NCI-H2196 (cell line): ENCODE results near the gene ME1.
"Not testable (repeated sequence)": the region's sequence is repeated elsewhere in the genome, so short reads cannot be mapped to it uniquely, and the experiment has no call there.

ENCODE experiments used
- DNase-seq: peaks from one replicate; lab custom pipeline; 2025; ENCODE audit not compliant: unreplicated experiment; lab: John Stamatoyannopoulos, UW

The ME1 gene

GRCh38 chr6:83430611-83431544 is at the start of gene ME1:
ME1 (minus strand) TSS chr6:83431051; CDS start chr6:83430954, 97 bp downstream.
- DNase-seq = no peak

GRCh38 chr6:83480470-83480869 is 49.6 kb upstream of the ME1 start:
- no peak for DNase-seq

- no peak for DNase-seq
Measured at GRCh38 chr6:83479389-83479788, 48.5 kb upstream of the ME1 start.

DNA sequence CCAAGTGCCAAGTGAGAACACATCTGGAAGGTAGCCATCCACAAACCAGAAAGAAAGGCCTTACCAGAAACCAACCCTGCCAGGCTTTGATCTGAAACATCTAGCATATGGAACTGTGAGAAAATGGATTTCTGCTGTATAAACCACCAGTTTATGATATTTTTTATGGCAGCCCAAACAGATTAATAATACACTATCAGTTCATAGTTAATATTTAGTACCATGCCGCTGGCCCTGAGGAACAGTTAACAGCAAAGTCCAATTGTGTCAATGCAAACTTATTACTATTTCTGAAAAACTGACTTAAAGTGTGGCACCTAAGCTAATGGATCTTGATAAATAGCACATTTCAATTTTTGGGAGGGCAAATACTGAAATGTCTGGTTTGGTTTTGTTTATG is 46.1 kb upstream of the ME1 start:
- no peak for DNase-seq

GRCh38 chr6:83474309-83474708 is 43.5 kb upstream of the ME1 start:
- no peak for DNase-seq

- no peak for DNase-seq
Measured at GRCh38 chr6:83472767-83473166, 41.9 kb upstream of the ME1 start.

DNA sequence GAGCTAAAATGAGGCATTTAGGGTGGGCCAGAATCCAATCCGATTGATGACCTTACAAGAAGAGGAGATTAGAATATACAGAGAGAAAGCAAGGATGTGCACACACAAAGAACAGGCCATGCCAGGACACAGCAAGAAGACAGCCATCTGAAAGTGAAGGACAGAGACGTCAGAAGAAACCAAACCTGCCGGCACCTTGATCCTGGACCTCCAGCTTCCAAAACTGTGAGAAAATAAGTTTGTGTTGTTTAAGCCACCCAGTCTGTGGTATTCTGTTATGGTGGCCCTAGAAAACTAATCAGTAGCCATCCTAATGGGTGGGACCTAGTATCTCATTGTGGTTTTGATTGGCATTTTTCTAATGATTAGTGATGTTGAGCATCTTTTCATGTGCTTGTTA is 39.7 kb upstream of the ME1 start:
- no peak for DNase-seq

- no peak for DNase-seq
Measured at GRCh38 chr6:83470001-83470400, 39.1 kb upstream of the ME1 start.

DNA sequence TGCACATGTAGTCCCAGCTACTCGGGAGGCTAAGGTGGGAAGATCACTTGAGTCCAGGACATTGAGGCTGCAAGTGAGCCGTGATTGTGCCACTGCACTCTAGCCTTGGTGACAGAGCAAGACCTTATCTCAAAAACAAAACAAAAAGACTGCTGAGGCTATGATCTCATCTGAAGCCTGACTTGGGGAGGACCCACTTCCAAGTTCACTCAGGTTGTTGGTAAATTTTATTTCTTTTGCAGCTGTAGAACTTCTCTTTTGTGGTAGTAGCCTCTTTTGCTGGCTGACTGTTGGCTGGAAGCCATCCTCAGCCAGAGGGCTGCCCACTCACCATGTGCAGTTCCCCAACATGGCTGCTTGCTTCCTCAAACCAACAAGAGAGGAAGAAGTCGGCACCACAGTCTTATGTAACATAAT is 36.8 kb upstream of the ME1 start:
- DNase-seq = no peak

DNA sequence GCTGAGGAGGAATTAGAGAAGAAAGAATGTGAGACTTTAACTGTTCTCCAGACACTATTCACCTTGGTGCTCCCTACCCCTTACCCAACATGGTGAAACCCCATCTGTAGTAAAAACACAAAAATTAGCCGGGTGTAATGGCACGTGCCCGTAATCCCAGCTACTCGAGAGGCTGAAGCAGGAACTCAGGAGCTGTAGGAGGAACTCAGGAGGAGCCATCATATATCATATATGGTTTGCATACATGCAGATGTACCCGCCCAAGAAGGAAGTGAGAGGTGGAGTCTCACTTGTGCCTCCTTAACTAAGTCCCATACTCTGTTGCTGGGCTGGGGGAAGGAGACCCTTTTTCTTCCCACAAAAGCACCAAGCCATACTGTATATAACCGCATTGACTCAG is 35.5 kb upstream of the ME1 start:
- no peak for DNase-seq

- no peak for DNase-seq
Measured at GRCh38 chr6:83464381-83465140, 33.7 kb upstream of the ME1 start.

GRCh38 chr6:83463886-83464285 is 33.0 kb upstream of the ME1 start:
- no peak for DNase-seq

DNA sequence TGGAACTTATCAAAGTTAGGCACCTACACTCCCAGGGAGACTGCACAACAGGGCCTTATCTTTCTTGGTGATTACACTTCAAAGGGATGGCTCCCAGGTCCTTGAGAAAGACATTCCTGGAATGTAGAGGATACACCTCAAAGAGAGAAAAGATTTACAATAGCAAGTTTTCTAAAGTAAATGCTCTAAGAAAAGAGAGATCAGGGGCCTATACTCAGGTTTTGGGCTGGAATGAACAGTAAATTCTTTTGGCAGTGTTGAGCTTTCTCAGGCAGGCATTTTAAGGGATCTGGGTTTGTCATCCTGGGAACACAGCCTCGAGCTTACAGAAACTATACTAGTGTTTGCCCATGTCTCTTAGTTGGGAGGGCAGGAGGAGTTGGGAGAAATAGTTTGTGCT is 31.7 kb upstream of the ME1 start:
- DNase-seq = no peak

DNA sequence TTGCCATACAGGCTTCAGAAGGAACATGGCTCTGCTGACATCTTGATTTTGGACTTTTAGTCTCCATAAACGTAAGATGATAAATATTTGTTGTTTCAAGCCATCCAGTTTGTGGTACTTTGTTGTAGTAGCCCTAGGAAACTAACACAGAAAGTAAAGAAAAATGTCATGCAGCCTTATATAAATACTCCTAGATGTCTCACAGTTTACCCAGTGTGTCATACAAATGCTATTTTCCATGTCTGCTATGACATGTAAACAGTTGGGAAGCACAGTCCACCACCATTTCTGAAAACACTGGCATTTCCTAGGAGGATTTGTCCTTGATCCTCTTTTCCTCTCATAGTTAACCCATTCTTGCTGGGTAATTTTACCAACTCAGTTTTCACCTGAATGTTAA is 30.6 kb upstream of the ME1 start:
- no peak for DNase-seq

- DNase-seq = no peak
Measured at GRCh38 chr6:83459663-83460062, 28.8 kb upstream of the ME1 start.

- not testable (repeated sequence) for DNase-seq
Measured at GRCh38 chr6:83450015-83450414, 19.2 kb upstream of the ME1 start.

- DNase-seq = not testable (repeated sequence)
Measured at GRCh38 chr6:83444086-83444699, 13.3 kb upstream of the ME1 start.

DNA sequence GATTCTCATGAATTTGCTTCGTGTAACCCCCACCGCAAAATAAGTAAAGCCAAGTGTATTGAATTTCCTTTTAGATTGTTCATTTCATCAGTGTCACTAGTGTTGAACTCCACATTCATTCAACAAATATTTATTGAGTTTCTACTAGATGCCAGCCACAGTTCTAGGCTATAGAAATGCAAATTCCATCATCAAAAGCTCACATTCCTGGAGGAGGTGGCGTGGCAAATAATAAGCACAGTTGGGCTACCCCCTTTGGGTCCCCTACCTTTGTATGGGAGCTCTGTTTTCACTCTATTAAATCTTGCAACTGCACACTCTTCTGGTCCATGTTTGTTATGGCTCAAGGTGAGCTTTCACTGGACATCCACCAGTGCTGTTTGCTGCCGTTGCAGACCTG is 12.7 kb upstream of the ME1 start:
- no peak for DNase-seq

DNA sequence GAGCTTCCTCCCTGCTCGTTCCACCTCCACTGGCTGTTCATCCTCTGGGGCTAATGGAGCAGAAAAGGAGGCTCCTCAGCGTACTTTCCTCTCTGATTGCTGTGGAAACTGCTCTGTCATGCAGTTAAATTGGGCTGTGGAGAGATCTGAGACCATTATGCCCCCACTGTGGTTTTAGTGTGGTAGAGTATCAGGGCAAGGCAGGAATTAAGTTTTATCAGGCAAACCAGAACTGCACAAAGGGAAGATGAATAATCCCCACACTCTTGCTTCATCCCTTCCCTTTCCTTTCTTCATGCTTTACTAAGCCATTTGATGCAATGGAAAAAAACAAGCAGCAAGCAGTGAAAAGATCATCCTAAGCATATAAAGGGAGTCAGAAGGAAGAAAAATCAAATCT is 11.9 kb upstream of the ME1 start:
- DNase-seq = no peak

- DNase-seq = no peak
Measured at GRCh38 chr6:83439201-83439600, 8.3 kb upstream of the ME1 start.

GRCh38 chr6:83436674-83437073 is 5.8 kb upstream of the ME1 start:
- DNase-seq = no peak

DNA sequence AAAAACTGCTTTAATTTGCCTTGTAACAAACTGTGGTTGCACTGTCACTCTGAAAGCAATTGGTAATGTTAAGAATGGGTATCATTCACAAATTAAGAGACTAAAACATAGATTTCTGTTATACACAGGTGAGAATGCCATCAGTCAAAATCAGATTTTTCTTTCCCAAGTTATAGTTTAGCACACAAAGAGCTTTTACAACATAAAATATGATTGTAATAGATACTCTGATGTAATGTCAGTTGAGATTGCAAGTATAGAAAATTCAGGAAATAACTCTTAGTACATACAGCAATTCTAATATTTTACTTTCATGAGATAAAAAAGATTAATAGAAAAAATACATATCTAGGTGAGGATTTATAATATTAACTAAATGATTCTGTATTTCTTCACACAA is 2.3 kb upstream of the ME1 start:
- no peak for DNase-seq
